Mucosa of stomach (tissue), 1 donor: ENCODE results near the gene TMCC1.

Experiments used
- H3K27me3 ChIP-seq: one replicate; pipeline ENCODE4 v1.7.0; 2013; ENCODE audit warnings: mild to moderate bottlenecking, low read length; ENCODE audit not compliant: control insufficient read depth, insufficient read depth
- H3K36me3 ChIP-seq: one replicate; pipeline ENCODE4 v1.7.0; 2013; ENCODE audit warnings: low read length; ENCODE audit not compliant: control insufficient read depth, insufficient read depth
- H3K4me1 ChIP-seq: one replicate; pipeline ENCODE4 v1.7.0; 2013; ENCODE audit warnings: mild to moderate bottlenecking, low read length; ENCODE audit not compliant: control insufficient read depth, insufficient read depth
- H3K4me3 ChIP-seq: one replicate; pipeline ENCODE4 v1.7.0; 2013; ENCODE audit warnings: low read length
- H3K9ac ChIP-seq: one replicate; pipeline ENCODE4 v1.7.0; 2013; ENCODE audit warnings: mild to moderate bottlenecking, low read length, moderate library complexity
- H3K9me3 ChIP-seq: one replicate; pipeline ENCODE4 v1.7.0; 2013; ENCODE audit warnings: mild to moderate bottlenecking, low read length, moderate library complexity; ENCODE audit not compliant: control insufficient read depth
- donor health status: Pancreatic carcinoma.

TMCC1 gene

GRCh38 chr3:129618901-129619671, 274.4 kb downstream of the TMCC1 start:
- H3K9me3 ChIP-seq = no peaks in the 10 kb centered on the region
- peaks cover 44% of the 10 kb centered on the region for H3K4me1 ChIP-seq
- H3K27me3 ChIP-seq = no peaks in the 10 kb centered on the region
- no peak overlapping the region for H3K9ac ChIP-seq
- H3K4me3 ChIP-seq = no peak overlapping the region
- H3K36me3 ChIP-seq = no peaks in the 10 kb centered on the region

GRCh38 chr3:129618186-129618820, 275.2 kb downstream of the TMCC1 start:
- no peak overlapping the region for H3K9ac ChIP-seq
- H3K4me1 ChIP-seq = peaks cover 38% of the 10 kb centered on the region
- no peak overlapping the region for H3K4me3 ChIP-seq
- no peaks in the 10 kb centered on the region for H3K9me3 ChIP-seq
- H3K27me3 ChIP-seq = no peaks in the 10 kb centered on the region
- H3K36me3 ChIP-seq = no peaks in the 10 kb centered on the region

- Histone ChIP-seq H3K27me3 (no peaks in the 10 kb centered on the region), H3K9ac (no peak overlapping the region), H3K4me1 (peaks cover 31% of the 10 kb centered on the region), H3K4me3 (no peak overlapping the region), H3K9me3 (no peaks in the 10 kb centered on the region), H3K36me3 (no peaks in the 10 kb centered on the region)
These were observed 275.9 kb downstream of the TMCC1 start for GRCh38 chr3:129617381-129618185.

GRCh38 chr3:129616713-129617112, 276.8 kb downstream of the TMCC1 start:
- Histone ChIP-seq H3K4me1 (peaks cover 27% of the 10 kb centered on the region), H3K4me3 (no peak overlapping the region), H3K27me3 (no peaks in the 10 kb centered on the region)

GRCh38 chr3:129616291-129616690, 277.2 kb downstream of the TMCC1 start:
- no peak overlapping the region for H3K4me3 ChIP-seq
- H3K27me3 ChIP-seq = no peaks in the 10 kb centered on the region
- H3K9ac ChIP-seq = no peak overlapping the region
- H3K9me3 ChIP-seq = no peaks in the 10 kb centered on the region
- H3K4me1 ChIP-seq = peaks cover 27% of the 10 kb centered on the region
- H3K36me3 ChIP-seq = no peaks in the 10 kb centered on the region

More at GRCh38 chr3:129616713-129617112, 276.8 kb downstream of the TMCC1 start:
- Histone ChIP-seq H3K9ac (no peak overlapping the region), H3K36me3 (no peaks in the 10 kb centered on the region), H3K9me3 (no peaks in the 10 kb centered on the region)

GRCh38 chr3:129615751-129616281, 277.7 kb downstream of the TMCC1 start:
- no peaks in the 10 kb centered on the region for H3K9me3 ChIP-seq
- no peaks in the 10 kb centered on the region for H3K36me3 ChIP-seq
- no peaks in the 10 kb centered on the region for H3K27me3 ChIP-seq
- H3K4me3 ChIP-seq = no peak overlapping the region
- no peak overlapping the region for H3K9ac ChIP-seq
- peaks cover 27% of the 10 kb centered on the region for H3K4me1 ChIP-seq

- no peaks in the 10 kb centered on the region for H3K9me3 ChIP-seq
- peaks cover 27% of the 10 kb centered on the region for H3K4me1 ChIP-seq
- H3K4me3 ChIP-seq = no peak overlapping the region
- no peaks in the 10 kb centered on the region for H3K27me3 ChIP-seq
- H3K36me3 ChIP-seq = no peaks in the 10 kb centered on the region
- no peak overlapping the region for H3K9ac ChIP-seq
These were observed 278.6 kb downstream of the TMCC1 start for GRCh38 chr3:129614927-129615363.

GRCh38 chr3:129614435-129614834, 279.1 kb downstream of the TMCC1 start:
- H3K36me3 ChIP-seq = no peaks in the 10 kb centered on the region
- no peaks in the 10 kb centered on the region for H3K9me3 ChIP-seq
- no peak overlapping the region for H3K9ac ChIP-seq
- H3K27me3 ChIP-seq = no peaks in the 10 kb centered on the region
- H3K4me3 ChIP-seq = no peak overlapping the region
- peaks cover 27% of the 10 kb centered on the region for H3K4me1 ChIP-seq

- H3K9ac ChIP-seq = no peak overlapping the region
- no peaks in the 10 kb centered on the region for H3K9me3 ChIP-seq
- H3K36me3 ChIP-seq = no peaks in the 10 kb centered on the region
- H3K27me3 ChIP-seq = no peaks in the 10 kb centered on the region
- peaks cover 27% of the 10 kb centered on the region for H3K4me1 ChIP-seq
- no peak overlapping the region for H3K4me3 ChIP-seq
These were observed 280.2 kb downstream of the TMCC1 start for GRCh38 chr3:129613367-129613740.

- Histone ChIP-seq H3K4me1 (peaks cover 27% of the 10 kb centered on the region), H3K27me3 (peaks cover 3% of the 10 kb centered on the region), H3K4me3 (no peak overlapping the region), H3K9ac (no peak overlapping the region), H3K36me3 (no peaks in the 10 kb centered on the region), H3K9me3 (no peaks in the 10 kb centered on the region)
These were observed 280.8 kb downstream of the TMCC1 start for GRCh38 chr3:129612534-129613366.

- Histone ChIP-seq H3K4me1 (peaks cover 24% of the 10 kb centered on the region), H3K9ac (no peak overlapping the region)
These were observed 281.5 kb downstream of the TMCC1 start for GRCh38 chr3:129611812-129612533.

More at GRCh38 chr3:129611812-129612533, 281.5 kb downstream of the TMCC1 start:
- no peaks in the 10 kb centered on the region for H3K36me3 ChIP-seq
- H3K4me3 ChIP-seq = no peak overlapping the region
- H3K9me3 ChIP-seq = no peaks in the 10 kb centered on the region
- H3K27me3 ChIP-seq = peaks cover 10% of the 10 kb centered on the region
